CD4-positive, CD25-positive, alpha-beta regulatory T cell (primary cell): ENCODE data around the gene TMEM116. TPM values are rescaled to one million over a fixed set of nuclear protein-coding genes. Genes with fewer than 3 reads are reported as not detected.

ENCODE experiments used
- ATAC-seq, 2 donors: fragments of 150-1000 bp; cut with Tn5 transposase; one replicate each; pipeline ENCODE4 v1.10.0; 2021; ENCODE audit warnings: low read depth in 2 of 2, moderate number of reproducible peaks in 2 of 2, moderate library complexity in 1 of 2
- DNase-seq, 3 donors: peaks; one replicate each; pipeline versions ENCODE4 v3.0.0 to v3.0.0-alpha.2; 2012 to 2022; ENCODE audit warnings: mixed read lengths in 1 of 3
- H3K27ac ChIP-seq: one replicate; pipeline ENCODE4 v1.7.0; 2013; ENCODE audit warnings: mild to moderate bottlenecking, low read length; ENCODE audit not compliant: insufficient read depth, poor library complexity, severe bottlenecking
- H3K27me3 ChIP-seq: one replicate; pipeline ENCODE4 v1.7.0; 2013; ENCODE audit warnings: low read length; ENCODE audit not compliant: control insufficient read depth, insufficient read depth
- H3K36me3 ChIP-seq: one replicate; pipeline ENCODE4 v1.7.0; 2013; ENCODE audit warnings: mild to moderate bottlenecking, low read length, moderate library complexity; ENCODE audit not compliant: control insufficient read depth, insufficient read depth
- H3K4me1 ChIP-seq: 2 replicates; pipeline ENCODE4 v1.7.0; 2013; ENCODE audit warnings: mild to moderate bottlenecking, low read length; ENCODE audit not compliant: insufficient read depth, control insufficient read depth, poor library complexity, severe bottlenecking
- H3K4me3 ChIP-seq: one replicate; pipeline ENCODE4 v1.7.0; 2013; ENCODE audit warnings: low read depth, mild to moderate bottlenecking, low read length, moderate library complexity
- H3K9me3 ChIP-seq, 2 experiments: 1 replicate in 1 of 2; 2 replicates in 1 of 2; pipeline ENCODE4 v1.7.0; 2013; ENCODE audit warnings: low read length in 2 of 2, mild to moderate bottlenecking in 1 of 2, moderate library complexity in 1 of 2; ENCODE audit not compliant: control insufficient read depth in 2 of 2
- H3K27ac Mint-ChIP-seq, 3 donors: one replicate each; pipeline ENCODE4 v1.8.0; 2020 to 2022; ENCODE audit warnings: mild to moderate bottlenecking in 3 of 3, mixed read lengths in 3 of 3, moderate library complexity in 2 of 3
- H3K27me3 Mint-ChIP-seq: one replicate; pipeline ENCODE4 v1.8.0; 2022; ENCODE audit warnings: mild to moderate bottlenecking, mixed read lengths
- H3K36me3 Mint-ChIP-seq: one replicate; pipeline ENCODE4 v1.8.0; 2020; ENCODE audit warnings: mixed read lengths
- H3K4me1 Mint-ChIP-seq, 4 donors: one replicate each; pipeline ENCODE4 v1.8.0; 2020 to 2022; ENCODE audit warnings: mixed read lengths in 4 of 4, mild to moderate bottlenecking in 1 of 4
- H3K4me3 Mint-ChIP-seq, 4 donors: one replicate each; pipeline ENCODE4 v1.8.0; 2020 to 2022; ENCODE audit warnings: mild to moderate bottlenecking in 4 of 4, mixed read lengths in 4 of 4, moderate library complexity in 3 of 4
- H3K9me3 Mint-ChIP-seq, 7 donors: one replicate each; pipeline ENCODE4 v1.8.0; 2020 to 2022; ENCODE audit warnings: mixed read lengths in 7 of 7, mild to moderate bottlenecking in 3 of 7, moderate library complexity in 2 of 7
- polyA plus RNA-seq, 4 donors: library from polyadenylated mRNA; unstranded; fragments of 300-500 nt; fragmentation: Illumina TruSeq; gene quantifications; one replicate each; pipeline ENCODE4 v1.2.3, GENCODE V29; 2021
- total RNA-seq: library from RNA; stranded (reverse); gene quantifications from one replicate; pipeline ENCODE4 v1.2.3, GENCODE V29; 2022

Gene TMEM116
- total and polyA plus RNA-seq, 5 donors from 2014 or later, result 20.2 to 38.4 (median 27.9) TPM

DNA sequence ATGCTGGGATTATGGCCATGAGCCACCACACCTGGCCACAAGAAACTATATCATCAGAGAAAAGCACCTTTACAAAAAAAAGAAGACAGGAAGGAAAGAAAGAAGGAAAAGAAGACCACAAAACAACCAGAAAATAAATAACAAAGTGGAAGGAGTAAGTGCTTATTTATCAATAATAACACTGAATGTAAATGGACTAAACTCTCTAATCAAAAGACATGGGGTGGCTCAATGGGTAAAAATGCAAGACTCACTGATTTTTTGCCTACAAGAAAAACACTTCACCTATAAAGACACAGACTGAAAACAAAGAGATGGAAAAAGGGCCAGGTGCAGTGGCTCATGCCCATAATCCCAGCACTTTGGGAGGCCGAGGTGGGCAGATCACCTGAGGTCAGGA, 105.2 kb downstream of the TMEM116 start:
- H3K27ac Mint-ChIP-seq, result peak overlapping the region in 1 of 3 donors; percentile 85

DNA sequence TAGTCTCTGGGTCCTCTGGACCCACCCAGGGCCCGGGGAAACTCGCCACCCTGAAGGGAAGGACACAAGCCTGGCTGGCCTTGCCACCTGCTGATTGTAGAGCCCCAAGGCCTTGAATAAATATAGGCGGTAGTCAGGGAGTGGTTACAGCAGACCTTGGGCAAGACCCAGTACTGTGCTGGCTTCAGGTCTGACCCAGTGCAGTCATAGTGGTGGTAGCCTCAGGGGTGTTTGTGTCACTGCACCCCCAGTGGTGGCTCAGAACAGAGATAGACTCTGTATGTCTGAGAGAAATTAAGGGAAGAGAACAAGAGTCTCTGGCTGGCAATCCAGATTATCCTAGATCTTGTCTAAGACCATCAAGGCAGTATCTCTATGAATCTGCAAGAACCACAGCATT, 107.5 kb downstream of the TMEM116 start:
- Mint-ChIP-seq H3K27me3 (no peaks in the 10 kb centered on the region), H3K4me1 (peaks cover 0 to 7% (median 3%) of the 10 kb centered on the region in 4 donors), H3K27ac (no peak overlapping the region), H3K9me3 (peaks cover 0 to 17% (median 10%) of the 10 kb centered on the region in 7 donors), H3K4me3 (no peak overlapping the region), H3K36me3 (peaks cover 24% of the 10 kb centered on the region)
- Histone ChIP-seq H3K27ac (no peak overlapping the region), H3K4me3 (no peak overlapping the region), H3K4me1 (no peaks in the 10 kb centered on the region), H3K27me3 (no peaks in the 10 kb centered on the region), H3K9me3 (peaks cover 0 to 10% of the 10 kb centered on the region in 2 experiments), H3K36me3 (peaks cover 5% of the 10 kb centered on the region)
- ATAC-seq, result no peak
- DNase-seq, result no peak

More for the DNA sequence above, 105.2 kb downstream of the TMEM116 start:
- Mint-ChIP-seq H3K36me3 (peaks cover 33% of the 10 kb centered on the region), H3K27me3 (no peaks in the 10 kb centered on the region), H3K4me3 (no peak overlapping the region), H3K4me1 (peaks cover 0 to 6% (median 2%) of the 10 kb centered on the region in 4 donors), H3K9me3 (peaks cover 0 to 17% (median 10%) of the 10 kb centered on the region in 7 donors)
- no peaks in the 10 kb centered on the region for H3K27me3 ChIP-seq
- no peak overlapping the region for H3K4me3 ChIP-seq
- no peaks in the 10 kb centered on the region for H3K4me1 ChIP-seq
- DNase-seq, result no peak
- no peak overlapping the region for H3K27ac ChIP-seq
- peaks cover 0 to 10% of the 10 kb centered on the region in 2 experiments for H3K9me3 ChIP-seq
- peaks cover 13% of the 10 kb centered on the region for H3K36me3 ChIP-seq
- ATAC-seq, result no peak

GRCh38 chr12:111904446-111904975, 108.5 kb downstream of the TMEM116 start:
- H3K9me3 ChIP-seq, result peaks cover 0 to 10% of the 10 kb centered on the region in 2 experiments
- H3K4me3 ChIP-seq, result no peak overlapping the region
- peaks cover 5% of the 10 kb centered on the region for H3K36me3 ChIP-seq
- no peak overlapping the region for H3K27ac ChIP-seq
- no peak overlapping the region for H3K4me3 Mint-ChIP-seq
- ATAC-seq (no peak), DNase-seq (no peak)
- no peaks in the 10 kb centered on the region for H3K27me3 ChIP-seq
- H3K36me3 Mint-ChIP-seq, result peaks cover 24% of the 10 kb centered on the region
- H3K4me1 ChIP-seq, result no peaks in the 10 kb centered on the region
- H3K4me1 Mint-ChIP-seq, result peaks cover 0 to 7% (median 3%) of the 10 kb centered on the region in 4 donors
- H3K27me3 Mint-ChIP-seq, result no peaks in the 10 kb centered on the region
- peaks cover 0 to 13% (median 10%) of the 10 kb centered on the region in 7 donors for H3K9me3 Mint-ChIP-seq
- H3K27ac Mint-ChIP-seq, result no peak overlapping the region

- Histone ChIP-seq H3K27me3 (no peaks in the 10 kb centered on the region), H3K27ac (no peak overlapping the region), H3K36me3 (peaks cover 11% of the 10 kb centered on the region), H3K9me3 (peaks cover 0 to under 1% of the 10 kb centered on the region in 2 experiments), H3K4me1 (no peaks in the 10 kb centered on the region), H3K4me3 (no peak overlapping the region)
- peaks cover 0 to 7% (median 1%) of the 10 kb centered on the region in 4 donors for H3K4me1 Mint-ChIP-seq
- H3K4me3 Mint-ChIP-seq, result no peak overlapping the region
- DNase-seq (no peak), ATAC-seq (no peak)
- H3K27me3 Mint-ChIP-seq, result no peaks in the 10 kb centered on the region
- H3K27ac Mint-ChIP-seq, result no peak overlapping the region
- peaks cover 15% of the 10 kb centered on the region for H3K36me3 Mint-ChIP-seq
- H3K9me3 Mint-ChIP-seq, result peaks cover 0 to 7% (median 3%) of the 10 kb centered on the region in 7 donors
Measured at GRCh38 chr12:111901182-111901581, 111.8 kb downstream of the TMEM116 start.

- H3K27me3 Mint-ChIP-seq, result no peaks in the 10 kb centered on the region
- no peaks in the 10 kb centered on the region for H3K9me3 ChIP-seq
- no peaks in the 10 kb centered on the region for H3K9me3 Mint-ChIP-seq
- H3K4me3 Mint-ChIP-seq, result no peak overlapping the region
- H3K4me1 ChIP-seq, result no peaks in the 10 kb centered on the region
- no peaks in the 10 kb centered on the region for H3K27me3 ChIP-seq
- peaks cover 0 to 7% (median under 1%) of the 10 kb centered on the region in 4 donors for H3K4me1 Mint-ChIP-seq
- peaks cover 31% of the 10 kb centered on the region for H3K36me3 Mint-ChIP-seq
- ATAC-seq (no peak), DNase-seq (no peak)
- H3K27ac ChIP-seq, result no peak overlapping the region
- no peak overlapping the region for H3K4me3 ChIP-seq
- H3K36me3 ChIP-seq, result peaks cover 44% of the 10 kb centered on the region
- peak overlapping the region in 2 of 3 donors; percentile 15 to 29 for H3K27ac Mint-ChIP-seq
Measured at GRCh38 chr12:111894556-111894955, 118.4 kb downstream of the TMEM116 start.

- Histone ChIP-seq H3K27ac (no peak overlapping the region), H3K9me3 (no peaks in the 10 kb centered on the region), H3K36me3 (peaks cover 57% of the 10 kb centered on the region), H3K4me1 (no peaks in the 10 kb centered on the region), H3K27me3 (no peaks in the 10 kb centered on the region), H3K4me3 (no peak overlapping the region)
- no peaks in the 10 kb centered on the region for H3K27me3 Mint-ChIP-seq
- peaks cover 0 to 7% (median under 1%) of the 10 kb centered on the region in 4 donors for H3K4me1 Mint-ChIP-seq
- H3K9me3 Mint-ChIP-seq, result no peaks in the 10 kb centered on the region
- H3K36me3 Mint-ChIP-seq, result peaks cover 29% of the 10 kb centered on the region
- DNase-seq (no peak), ATAC-seq (no peak)
- H3K27ac Mint-ChIP-seq, result peak overlapping the region in 1 of 3 donors; percentile 15
- no peak overlapping the region for H3K4me3 Mint-ChIP-seq
Measured at GRCh38 chr12:111893287-111893686, 119.7 kb downstream of the TMEM116 start.

- Mint-ChIP-seq H3K9me3 (peaks cover 0 to 1% (median 0%) of the 10 kb centered on the region in 7 donors), H3K36me3 (peaks cover 62% of the 10 kb centered on the region), H3K4me1 (peaks cover 0 to 4% (median under 1%) of the 10 kb centered on the region in 4 donors), H3K27me3 (no peaks in the 10 kb centered on the region), H3K27ac (peak overlapping the region in 2 of 3 donors; percentile 26 to 80), H3K4me3 (no peak overlapping the region)
- Histone ChIP-seq H3K9me3 (no peaks in the 10 kb centered on the region), H3K4me3 (no peak overlapping the region), H3K4me1 (no peaks in the 10 kb centered on the region), H3K36me3 (peaks cover 81% of the 10 kb centered on the region), H3K27ac (no peak overlapping the region), H3K27me3 (no peaks in the 10 kb centered on the region)
- DNase-seq (no peak), ATAC-seq (no peak)
Measured at GRCh38 chr12:111887926-111888745, 124.8 kb downstream of the TMEM116 start.
